Epidermal melanocyte (primary cell): Measurements from ENCODE around the gene SEC31A.

ENCODE experiments used
- DNase-seq: peaks from one replicate; pipeline ENCODE4 v3.0.0; 2011; ENCODE audit warnings: low spot score; ENCODE audit not compliant: insufficient read length

SEC31A gene

GRCh38 chr4:82792912-82793649 lies 97.9 kb downstream of the SEC31A start:
- DNase-seq, result no peak

DNA sequence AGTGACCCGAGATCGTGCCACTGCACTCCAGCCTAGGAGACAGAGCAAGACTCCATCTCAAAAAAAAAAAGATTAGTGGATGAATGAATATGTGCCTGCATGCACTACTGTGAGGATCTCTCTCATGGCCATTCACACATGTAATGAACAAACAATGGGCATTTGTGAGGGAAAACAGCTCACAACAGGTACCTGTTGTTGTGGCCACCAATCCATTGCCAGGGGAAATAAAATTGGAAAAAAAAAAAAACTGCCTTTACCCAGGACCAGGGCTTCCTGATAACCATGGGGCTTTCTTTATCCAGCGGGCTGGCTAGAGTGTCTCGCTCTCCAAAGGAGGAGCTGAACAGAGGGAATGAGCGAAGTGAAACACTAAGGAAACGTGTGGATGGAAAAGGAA lies 99.8 kb downstream of the SEC31A start:
- no peak for DNase-seq

GRCh38 chr4:82790060-82790660 lies 100.8 kb downstream of the SEC31A start:
- no peak for DNase-seq

DNA sequence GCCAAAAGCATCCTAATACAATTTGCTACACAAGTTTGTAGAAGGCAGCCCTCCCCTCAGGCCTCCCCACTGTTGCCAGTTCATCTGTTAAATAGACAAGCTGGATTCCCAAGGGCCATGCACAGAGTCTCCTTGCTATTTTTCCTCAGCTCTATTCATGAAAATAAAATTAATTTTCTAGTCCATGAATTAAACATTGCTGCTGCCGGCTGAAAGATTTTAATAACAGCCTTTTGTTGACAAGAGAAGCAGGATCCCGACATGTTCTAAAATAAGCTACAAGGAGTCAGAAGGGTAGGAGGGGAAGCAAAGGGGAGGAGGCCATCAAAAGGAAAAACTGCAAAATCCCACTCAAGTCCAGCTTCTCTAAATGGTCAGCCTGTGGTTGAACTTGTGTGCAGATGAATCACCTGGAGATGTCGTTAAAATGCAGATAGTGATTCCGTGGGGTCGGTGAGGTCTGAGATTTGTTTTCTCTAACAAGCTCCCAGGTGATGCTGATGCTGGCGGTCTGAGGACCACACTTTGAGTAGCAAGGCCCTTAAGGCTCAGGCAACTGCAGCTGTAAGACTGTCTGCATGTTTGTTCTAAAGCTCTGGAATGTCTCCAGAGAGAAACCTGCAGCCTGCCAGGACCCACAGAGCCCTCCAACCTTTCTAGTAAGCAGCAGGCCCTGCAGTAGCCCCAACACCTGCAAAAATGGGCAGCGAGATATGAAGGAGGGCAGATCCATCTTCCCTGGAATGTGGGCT lies 101.8 kb downstream of the SEC31A start:
- no peak for DNase-seq

GRCh38 chr4:82787342-82787741 lies 103.6 kb downstream of the SEC31A start:
- DNase-seq, result no peak

GRCh38 chr4:82786828-82787227 lies 104.1 kb downstream of the SEC31A start:
- no peak for DNase-seq

- no peak for DNase-seq
Measured at GRCh38 chr4:82785611-82786400, 105.1 kb downstream of the SEC31A start.

DNA sequence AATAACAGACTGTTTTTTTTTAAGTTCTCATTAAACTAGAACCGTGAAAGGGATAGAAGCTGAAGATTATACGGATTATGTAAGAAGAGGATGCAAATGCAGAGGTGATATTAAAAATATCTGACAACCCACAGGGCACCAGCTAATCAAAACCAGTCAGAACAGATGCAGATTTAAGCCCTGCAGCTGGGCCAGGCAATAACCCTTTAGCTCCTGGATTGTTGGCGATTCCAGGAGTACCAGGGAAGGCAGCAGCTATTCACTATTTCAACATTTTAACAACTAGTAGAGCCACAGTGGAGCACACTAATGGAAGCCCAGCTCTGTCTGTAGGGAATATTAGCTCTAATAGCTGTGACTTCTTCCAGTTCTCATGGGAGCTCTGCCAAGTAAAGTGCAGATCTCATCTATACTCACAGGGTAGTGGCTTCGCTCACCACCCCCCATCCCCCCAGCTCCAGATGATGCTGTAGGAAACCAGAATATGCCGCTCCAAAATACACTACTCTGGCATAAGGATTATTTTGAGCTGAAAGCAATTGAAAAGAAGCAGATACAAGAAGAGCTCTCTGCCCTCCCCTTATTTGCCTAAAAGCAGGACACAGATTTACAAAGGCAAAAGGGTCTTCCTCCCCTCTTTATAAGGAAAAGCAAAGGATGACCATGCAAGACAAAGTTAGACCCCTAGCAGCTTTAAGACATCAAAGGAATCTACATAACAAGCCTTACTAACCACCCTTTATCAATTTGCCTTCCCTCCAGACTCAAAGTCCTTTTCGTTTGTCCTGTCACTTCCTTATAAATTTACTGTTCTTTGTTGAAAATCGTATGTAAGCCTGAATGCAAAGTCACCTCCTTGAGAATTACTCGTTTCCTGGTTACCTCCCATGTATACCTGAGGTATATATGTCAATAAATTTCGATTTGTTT lies 106.0 kb downstream of the SEC31A start:
- DNase-seq, result no peak

DNA sequence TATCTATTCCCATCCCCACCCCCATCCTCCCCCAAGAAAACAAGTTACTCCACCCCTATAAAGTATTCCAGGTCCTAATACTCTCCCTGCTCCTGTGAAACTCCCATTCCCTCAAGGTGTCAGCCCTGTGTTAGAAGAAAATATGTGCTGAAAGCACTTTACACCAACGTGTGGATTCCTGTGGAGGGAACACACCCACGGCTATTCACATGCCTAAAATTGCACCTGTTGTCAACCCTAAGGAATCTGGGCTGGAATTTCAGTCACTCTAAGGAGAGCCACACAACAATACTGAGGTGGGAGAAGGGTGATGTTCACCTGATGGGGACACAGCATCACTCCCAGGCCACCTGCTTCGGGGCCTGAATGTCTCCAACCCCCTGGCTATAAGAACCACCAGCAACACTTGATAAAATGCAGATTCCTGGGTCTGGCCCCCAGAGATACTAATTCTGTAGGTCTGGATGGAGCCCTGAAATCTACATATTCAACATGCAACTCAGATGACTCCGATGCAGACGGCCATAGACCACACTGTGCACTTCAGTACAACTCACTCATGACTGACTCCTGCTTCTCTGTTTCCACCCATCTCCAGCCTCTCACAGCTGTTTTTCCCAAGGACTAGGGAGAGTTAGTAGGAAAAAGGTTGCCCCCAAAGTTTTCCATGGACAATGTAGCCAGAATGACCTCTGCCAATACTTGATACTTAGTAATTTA lies 108.2 kb downstream of the SEC31A start:
- DNase-seq, result no peak

DNA sequence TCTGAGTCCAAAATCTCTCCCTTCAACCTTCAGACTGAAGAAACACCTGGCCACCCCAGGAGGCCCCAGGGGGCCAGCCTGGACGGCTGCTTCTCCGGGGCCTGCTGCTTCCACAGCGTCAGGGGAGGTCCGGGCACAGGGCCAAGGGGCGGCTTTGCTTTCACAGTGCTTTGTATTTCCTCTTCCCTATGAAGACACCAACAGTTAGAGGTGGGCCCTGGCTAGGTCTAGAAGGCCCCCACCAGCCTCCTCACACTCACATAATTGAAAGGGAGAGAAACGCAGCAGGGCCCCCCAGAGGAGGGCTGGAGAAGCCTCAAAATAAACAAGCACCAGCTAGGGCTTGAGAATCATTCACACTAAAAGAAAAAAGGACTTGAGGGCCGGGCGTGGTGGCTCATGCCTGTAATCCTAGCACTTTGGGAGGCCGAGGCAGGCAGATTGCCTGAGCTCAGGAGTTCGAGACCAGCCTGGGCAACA lies 110.2 kb downstream of the SEC31A start:
- no peak for DNase-seq

GRCh38 chr4:82780170-82780751 lies 110.7 kb downstream of the SEC31A start:
- DNase-seq, result no peak

- no peak for DNase-seq
Measured at GRCh38 chr4:82779032-82779431, 111.9 kb downstream of the SEC31A start.

DNA sequence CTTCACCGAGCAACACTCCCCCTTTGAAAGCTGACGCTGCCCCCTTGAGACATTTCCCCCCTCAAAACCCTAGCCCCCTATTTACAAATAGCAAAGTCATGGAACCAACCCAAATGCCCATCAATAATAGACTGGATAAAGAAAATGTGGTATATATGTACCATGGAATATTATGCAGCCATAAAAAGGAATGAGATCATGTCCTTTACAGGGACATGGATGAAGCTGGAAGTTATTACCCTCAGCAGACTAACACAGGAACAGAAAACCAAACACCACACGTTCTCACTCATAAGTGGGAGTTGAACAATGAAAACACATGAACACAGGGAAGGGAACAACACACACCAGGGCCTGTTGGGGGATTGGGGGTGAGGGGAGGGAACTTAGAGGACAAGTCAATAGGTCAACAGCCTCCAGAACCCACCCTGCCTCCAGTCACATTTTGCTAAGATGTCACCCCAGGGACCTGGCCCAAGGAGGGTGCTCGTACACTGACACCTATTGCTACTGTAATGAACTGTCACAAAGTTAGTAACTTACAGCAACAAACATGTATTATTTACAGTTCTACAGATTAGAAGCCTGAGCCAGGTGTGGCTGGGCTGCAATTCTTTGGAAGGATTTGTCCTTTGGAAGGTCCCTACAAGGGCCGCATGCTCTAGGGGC lies 113.0 kb downstream of the SEC31A start:
- DNase-seq, result no peak

DNA sequence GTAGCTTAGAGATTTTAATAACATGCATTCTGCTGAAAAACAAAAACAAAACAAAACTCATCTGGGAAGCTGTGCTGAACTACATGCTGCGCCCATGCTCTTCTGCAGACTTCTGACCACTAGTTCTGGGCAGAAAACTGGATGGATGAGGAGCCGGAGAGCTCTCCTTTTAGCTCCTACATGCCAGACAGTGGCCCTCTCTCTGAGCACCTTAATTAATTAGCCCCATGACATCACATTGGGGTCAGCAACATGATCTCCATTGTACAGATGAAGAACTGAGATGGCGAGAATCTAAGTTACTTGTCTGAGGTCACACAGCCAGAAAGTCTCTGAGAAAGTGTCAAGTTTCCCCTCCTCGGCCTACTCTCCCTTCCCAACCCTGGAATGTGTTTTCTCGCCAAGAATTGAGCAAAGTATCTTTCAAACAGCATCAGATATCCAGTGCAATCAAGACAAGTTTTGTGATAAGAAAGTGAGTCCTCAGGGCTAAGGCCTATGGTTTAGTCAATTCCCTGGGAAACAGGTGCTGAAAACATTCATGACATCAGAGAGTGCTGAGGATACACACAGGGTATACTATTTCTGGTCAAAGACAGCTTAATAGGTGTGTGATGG lies 113.9 kb downstream of the SEC31A start:
- no peak for DNase-seq

DNA sequence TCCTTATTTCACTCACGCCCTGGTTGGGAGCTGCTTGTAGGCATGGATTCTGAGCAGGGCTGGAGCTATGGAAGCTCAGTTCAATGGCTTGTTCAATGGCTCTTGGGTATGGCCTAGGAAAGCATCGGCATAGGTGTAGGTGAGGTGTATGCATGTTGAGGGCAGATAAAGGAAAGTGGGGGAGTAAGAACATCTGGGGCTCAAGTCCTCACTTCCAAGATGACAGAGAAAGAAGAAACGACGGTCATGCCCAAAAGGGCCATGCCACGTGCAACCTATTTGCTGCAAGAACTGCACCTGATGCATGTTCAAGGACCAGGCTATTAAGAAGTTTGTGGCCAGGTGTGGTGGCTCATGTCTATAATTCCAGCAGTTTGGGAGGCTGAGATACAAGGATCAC lies 115.7 kb downstream of the SEC31A start:
- DNase-seq, result no peak

- DNase-seq, result no peak
Measured at GRCh38 chr4:82774711-82775171, 116.2 kb downstream of the SEC31A start.

GRCh38 chr4:82773057-82773456 lies 117.9 kb downstream of the SEC31A start:
- DNase-seq, result no peak

DNA sequence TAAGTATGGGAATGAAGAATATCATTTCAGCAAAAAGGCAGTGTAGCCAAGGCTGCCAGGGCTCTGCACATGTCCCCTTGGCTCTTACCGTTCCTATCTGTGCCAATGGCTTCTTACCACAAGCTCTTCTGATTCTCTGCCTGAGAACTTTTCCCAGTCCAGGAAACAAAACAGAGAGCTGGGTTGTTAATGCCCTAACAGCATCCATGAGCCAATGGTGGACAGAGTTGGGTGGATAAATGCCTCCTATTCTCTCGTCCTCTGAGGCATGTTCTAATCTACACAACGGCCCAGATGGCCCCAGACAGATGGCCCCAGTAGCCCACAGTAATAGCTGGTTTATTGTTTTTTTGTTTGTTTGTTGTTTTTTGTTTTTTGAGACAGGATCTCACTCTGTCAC lies 120.3 kb downstream of the SEC31A start:
- no peak for DNase-seq
